ENCODE data around the gene SZT2. TPM values are rescaled to one million over a fixed set of nuclear protein-coding genes. Genes with fewer than 3 reads are reported as not detected.

SZT2 gene
- total RNA-seq, 2 experiments from 2014 or later, result 33.7 to 79.8 TPM

- POLR2A ChIA-PET, result interaction anchor here (0.6 to 1.3 kb wide), 3 partner anchors 9 to 1599 kb away, joined by 3 to 5 read pairs (median 3); partner anchors contain the start of gene CDC20
- H3K9me3 ChIP-seq (ENCODE audit: low read length), result no peaks in the 10 kb centered on the region
- TF ChIP-seq EZH2phosphoT487 (IDR thresholded peaks at IDR 0.05; ENCODE audit: borderline replicate concordance, low read depth, low read length), result no peak
- no peak for TF ChIP-seq CTCF (conservative IDR thresholded peaks at IDR 0.05; ENCODE audit: low read length)
- no TSS peak for BruUV-seq (replicated peaks)
- H2AFZ ChIP-seq (ENCODE audit: low read length), result peak overlapping the region; percentile 46
- intact Hi-C loops (cut with micrococcal nuclease; ENCODE audit: unreplicated experiment), result no loop called here
- H3K4me3 ChIP-seq (ENCODE audit: low read depth, low read length, poor library complexity, severe bottlenecking), result peak overlapping the region; percentile 64
- H3K27ac ChIP-seq (ENCODE audit: low read depth, low read length, poor library complexity, severe bottlenecking), result peak overlapping the region; percentile 49
- H3K4me1 ChIP-seq (ENCODE audit: insufficient read depth, low read length, poor library complexity, severe bottlenecking), result peaks cover 16% of the 10 kb centered on the region
- H3K79me2 ChIP-seq (ENCODE audit: insufficient read depth, low read depth, low read length), result no peaks in the 10 kb centered on the region
- no peaks in the 10 kb centered on the region for H3K36me3 ChIP-seq (ENCODE audit: insufficient read depth, low read length)
- H4K20me1 ChIP-seq (ENCODE audit: insufficient read depth, low read length), result no peaks in the 10 kb centered on the region
- CTCF ChIA-PET (ENCODE audit: unreplicated experiment), result no interaction called here
- no peaks in the 10 kb centered on the region for H3K9me2 ChIP-seq (ENCODE audit: insufficient read depth, low read length)
- H3K4me2 ChIP-seq (ENCODE audit: low read length), result peak overlapping the region; percentile 72
- peak; percentile 36 for DNase-seq (ENCODE audit: low spot score)
These were observed 39.9 kb upstream of the SZT2 start for GRCh38 chr1:43349594-43350306.

- H3K27ac ChIP-seq (ENCODE audit: low read depth, low read length, poor library complexity, severe bottlenecking), result no peak overlapping the region
- no peak overlapping the region for H3K4me2 ChIP-seq (ENCODE audit: low read length)
- BruUV-seq (replicated peaks), result no TSS peak
- peaks cover 16% of the 10 kb centered on the region for H3K4me1 ChIP-seq (ENCODE audit: insufficient read depth, low read length, poor library complexity, severe bottlenecking)
- intact Hi-C loops (cut with micrococcal nuclease; ENCODE audit: unreplicated experiment), result no loop called here
- H2AFZ ChIP-seq (ENCODE audit: low read length), result no peak overlapping the region
- H3K9me3 ChIP-seq (ENCODE audit: low read length), result no peaks in the 10 kb centered on the region
- no peak overlapping the region for H3K4me3 ChIP-seq (ENCODE audit: low read depth, low read length, poor library complexity, severe bottlenecking)
- TF ChIP-seq CTCF (conservative IDR thresholded peaks at IDR 0.05; ENCODE audit: low read length) (no peak), EZH2phosphoT487 (IDR thresholded peaks at IDR 0.05; ENCODE audit: borderline replicate concordance, low read depth, low read length) (no peak)
- no peaks in the 10 kb centered on the region for H4K20me1 ChIP-seq (ENCODE audit: insufficient read depth, low read length)
- no peaks in the 10 kb centered on the region for H3K79me2 ChIP-seq (ENCODE audit: insufficient read depth, low read depth, low read length)
- DNase-seq (ENCODE audit: low spot score), result no peak
- CTCF ChIA-PET (ENCODE audit: unreplicated experiment), result no interaction called here
- H3K9me2 ChIP-seq (ENCODE audit: insufficient read depth, low read length), result no peaks in the 10 kb centered on the region
- H3K36me3 ChIP-seq (ENCODE audit: insufficient read depth, low read length), result no peaks in the 10 kb centered on the region
- POLR2A ChIA-PET, result interaction anchor here (1.3 kb wide), 1 partner anchor 7 kb away, joined by 5 read pairs; the partner anchor contains the start of gene CDC20
These were observed 38.7 kb upstream of the SZT2 start for GRCh38 chr1:43350976-43351375.

All from OCI-LY7 (cell line).